Esophagus squamous epithelium (tissue), 5 donors: ENCODE data around the gene ZNF750. TPM values are rescaled to one million over a fixed set of nuclear protein-coding genes. Genes with fewer than 3 reads are reported as not detected.

Source experiments
- DNase-seq: peaks from one replicate; lab custom pipeline; 2025; lab: John Stamatoyannopoulos, UW
- H3K27ac ChIP-seq, 4 donors: fragments of 200-600 bp; sonication (generic); one replicate each; pipeline ENCODE4 v1.5.1; 2016 to 2019; ENCODE audit warnings: mild to moderate bottlenecking in 1 of 4
- H3K27me3 ChIP-seq, 4 donors: fragments of 200-600 bp; sonication (generic); 1 replicate in 3 of 4; 2 replicates in 1 of 4; pipeline versions ENCODE4 v1.5.1 to v1.6.0; 2017 to 2021; ENCODE audit warnings: antibody characterized with exemption in 1 of 4
- H3K36me3 ChIP-seq, 3 donors: fragments of 200-600 bp; sonication (generic); one replicate each; pipeline ENCODE4 v1.5.1; 2016 to 2019
- H3K4me1 ChIP-seq, 3 donors: fragments of 200-600 bp; sonication (generic); one replicate each; pipeline ENCODE4 v1.5.1; 2017 to 2019
- H3K4me3 ChIP-seq, 4 donors: fragments of 200-600 bp; sonication (generic); 1 replicate in 3 of 4; 2 replicates in 1 of 4; pipeline ENCODE4 v1.5.1; 2016 to 2019; ENCODE audit warnings: mild to moderate bottlenecking in 2 of 4, moderate library complexity in 1 of 4
- H3K9me3 ChIP-seq, 3 donors: fragments of 200-600 bp; sonication (generic); one replicate each; pipeline ENCODE4 v1.5.1; 2016 to 2019
- POLR2A ChIP-seq, 4 donors: fragments of 450-650 bp; IDR thresholded peaks; one replicate each; pipeline ENCODE4 v1.6.1; 2017; ENCODE audit warnings: antibody characterized with exemption in 4 of 4, mild to moderate bottlenecking in 4 of 4, moderate library complexity in 3 of 4
- WGBS, 2 donors: methylation state at CpG; one replicate each; pipeline ENCODE4 v1.1.5; 2018; 5-methylcytosine and 5-hydroxymethylcytosine counted together
- intact Hi-C: fragments of 100-400 bp; cut with DNase I; formaldehyde crosslinking; loops from one replicate; pipeline ENCODE4 v1.15.0; 2022
- total RNA-seq, 4 donors: library from RNA; depleted of rRNA; stranded (reverse); fragments of >200 nt; gene quantifications; one replicate each; pipeline ENCODE4 v1.1.0, GENCODE V29; 2016
- TF ChIP-seq, protein P1 (sequence below), 6 experiments: fragments of 450-650 bp in 4 of 6; fragments of 200-600 bp in 2 of 6; sonication (generic) in 2 of 6; IDR thresholded peaks; one replicate each; pipeline ENCODE4 v1.5.1; 2016 to 2019; ENCODE audit warnings: antibody characterized with exemption in 6 of 6, mild to moderate bottlenecking in 4 of 6, moderate library complexity in 4 of 6
- donor health status: DM: yes; HTN: yes; CAD: no.

Gene ZNF750
- total RNA-seq, 4 donors from 2014 or later, result 55.4 to 253 (median 96.8) TPM

DNA sequence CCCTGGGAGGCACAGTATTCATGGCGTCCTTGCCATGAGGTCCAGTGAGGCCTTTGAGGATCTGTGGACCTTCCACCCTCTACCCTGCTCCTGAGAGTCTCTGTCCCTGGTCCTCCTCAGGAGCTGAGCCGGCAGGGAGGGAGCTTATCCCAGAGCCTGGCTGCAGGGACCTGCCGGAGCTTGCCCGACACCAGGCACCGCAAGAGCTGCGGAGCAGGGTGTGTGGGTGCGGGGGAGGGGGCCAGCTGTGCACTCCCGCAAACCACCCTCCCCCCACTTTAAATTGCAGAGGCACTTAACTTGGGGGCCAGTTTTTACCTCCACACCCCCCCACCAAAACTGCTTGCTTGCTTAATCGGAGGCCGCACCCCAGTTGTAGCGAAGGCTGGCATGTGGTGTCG is 609 bp upstream of the ZNF750 start:
- Histone ChIP-seq H3K4me1 (peaks cover 3 to 50% (median 7%) of the 10 kb centered on the region in 3 donors), H3K27ac (peak overlapping the region; percentile 88 to 93 (median 90)), H3K27me3 (no peaks in the 10 kb centered on the region), H3K36me3 (peaks cover 0 to 5% (median 0%) of the 10 kb centered on the region in 3 donors), H3K9me3 (no peaks in the 10 kb centered on the region), H3K4me3 (peak overlapping the region; percentile 37 to 57 (median 51))
- TF ChIP-seq, protein P1, sequence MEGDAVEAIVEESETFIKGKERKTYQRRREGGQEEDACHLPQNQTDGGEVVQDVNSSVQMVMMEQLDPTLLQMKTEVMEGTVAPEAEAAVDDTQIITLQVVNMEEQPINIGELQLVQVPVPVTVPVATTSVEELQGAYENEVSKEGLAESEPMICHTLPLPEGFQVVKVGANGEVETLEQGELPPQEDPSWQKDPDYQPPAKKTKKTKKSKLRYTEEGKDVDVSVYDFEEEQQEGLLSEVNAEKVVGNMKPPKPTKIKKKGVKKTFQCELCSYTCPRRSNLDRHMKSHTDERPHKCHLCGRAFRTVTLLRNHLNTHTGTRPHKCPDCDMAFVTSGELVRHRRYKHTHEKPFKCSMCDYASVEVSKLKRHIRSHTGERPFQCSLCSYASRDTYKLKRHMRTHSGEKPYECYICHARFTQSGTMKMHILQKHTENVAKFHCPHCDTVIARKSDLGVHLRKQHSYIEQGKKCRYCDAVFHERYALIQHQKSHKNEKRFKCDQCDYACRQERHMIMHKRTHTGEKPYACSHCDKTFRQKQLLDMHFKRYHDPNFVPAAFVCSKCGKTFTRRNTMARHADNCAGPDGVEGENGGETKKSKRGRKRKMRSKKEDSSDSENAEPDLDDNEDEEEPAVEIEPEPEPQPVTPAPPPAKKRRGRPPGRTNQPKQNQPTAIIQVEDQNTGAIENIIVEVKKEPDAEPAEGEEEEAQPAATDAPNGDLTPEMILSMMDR (IDR thresholded peaks at IDR 0.05), result no peak
- peak in 1 of 4 donors; percentile 19 for TF ChIP-seq POLR2A (IDR thresholded peaks at IDR 0.05)
- DNase-seq, result no peak
- intact Hi-C loops, result no loop called here
- WGBS, 2 donors, result 67 to 81% methylated on average over 5 of the region's 12 CpGs

DNA sequence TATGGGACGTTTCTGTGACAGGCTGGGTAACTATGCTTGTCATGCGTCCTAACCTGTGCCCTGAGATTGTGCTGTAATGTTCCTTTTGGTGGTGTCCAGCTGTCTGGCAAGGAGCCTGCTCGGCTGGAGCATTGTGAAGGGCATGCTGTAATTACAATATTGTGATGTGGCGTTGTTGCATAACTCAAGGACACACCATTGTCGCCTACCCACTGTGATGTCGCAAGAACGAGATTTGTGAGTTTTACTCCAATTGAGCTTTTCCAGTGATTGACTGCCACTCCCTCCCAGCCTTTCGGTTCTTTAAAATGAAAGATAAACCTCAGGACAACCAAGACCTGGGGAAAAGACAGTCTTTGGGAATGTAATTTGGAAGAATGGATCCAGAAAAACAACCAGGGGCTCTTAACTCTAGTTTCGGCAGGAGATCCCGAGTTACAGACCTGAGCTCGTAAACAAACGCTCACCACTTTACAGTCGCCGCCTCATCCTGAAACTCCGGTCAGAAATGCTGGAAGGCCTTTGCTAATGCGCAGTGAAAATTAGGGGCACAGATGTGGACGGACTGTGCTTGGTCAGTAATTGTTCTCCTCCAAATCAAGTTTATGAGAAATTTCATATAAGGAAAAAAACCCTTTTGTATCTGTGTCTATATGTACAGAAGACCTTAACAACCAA is 1.3 kb downstream of the ZNF750 start:
- WGBS, 2 donors, result 68 to 69% methylated on average over 17 of the region's 17 CpGs
- Histone ChIP-seq H3K36me3 (peaks cover 0 to 24% (median 2%) of the 10 kb centered on the region in 3 donors), H3K9me3 (no peaks in the 10 kb centered on the region), H3K27ac (peak overlapping the region; percentile 88 to 93 (median 90)), H3K4me1 (peaks cover 3 to 56% (median 7%) of the 10 kb centered on the region in 3 donors), H3K27me3 (no peaks in the 10 kb centered on the region), H3K4me3 (peak overlapping the region; percentile 37 to 57 (median 51))
- TF ChIP-seq, protein P1 (IDR thresholded peaks at IDR 0.05), result no peak
- peak in 1 of 4 donors; percentile 20 for TF ChIP-seq POLR2A (IDR thresholded peaks at IDR 0.05)
- no peak for DNase-seq
- intact Hi-C loops, result loop anchor here (5.0 kb wide), 2 partner anchors 39 to 46 kb away; no protein-coding TSS in a partner anchor

DNA sequence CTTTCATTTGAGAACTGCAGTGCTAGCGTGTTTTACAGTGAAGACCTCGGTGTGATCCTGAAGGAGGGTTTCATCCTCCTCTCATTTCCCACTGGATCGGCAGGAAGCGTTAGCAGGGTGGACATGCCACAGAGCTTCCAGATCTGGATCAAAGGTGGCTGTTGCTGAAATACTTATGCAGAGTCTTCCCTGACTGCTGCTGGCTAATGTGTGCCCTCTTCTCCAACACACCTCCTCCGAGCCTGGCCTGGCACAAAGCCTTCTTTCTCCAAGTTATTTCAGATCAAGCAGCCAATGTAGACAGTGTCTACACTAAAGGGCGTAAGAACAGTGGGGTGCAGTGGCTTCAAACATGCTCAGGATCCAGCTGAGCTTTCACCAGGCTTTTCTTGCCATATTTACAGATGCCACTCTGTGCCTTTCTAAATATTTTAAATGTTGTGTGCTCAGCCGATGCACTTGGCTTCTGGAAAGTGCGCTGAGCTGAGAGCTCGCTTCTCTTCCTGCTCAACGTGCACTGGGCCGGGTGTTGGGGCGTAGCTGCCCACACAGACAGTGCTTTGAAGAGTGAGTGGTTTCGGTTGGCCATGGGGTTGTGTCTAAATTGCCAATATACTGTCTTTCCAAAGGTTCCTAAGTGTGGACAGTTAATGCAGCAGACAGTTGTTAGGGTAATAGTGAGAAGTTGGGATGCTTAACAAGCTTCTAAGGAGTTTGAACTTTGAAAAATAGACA is 2.1 kb downstream of the ZNF750 start:
- 59 to 82% methylated on average over 10 of the region's 13 CpGs for WGBS, 2 donors
- Histone ChIP-seq H3K36me3 (peaks cover 0 to 32% (median 10%) of the 10 kb centered on the region in 3 donors), H3K9me3 (no peaks in the 10 kb centered on the region), H3K4me1 (peaks cover 3 to 59% (median 7%) of the 10 kb centered on the region in 3 donors), H3K27ac (peak overlapping the region; percentile 88 to 93 (median 90)), H3K4me3 (peak overlapping the region; percentile 37 to 57 (median 51)), H3K27me3 (no peaks in the 10 kb centered on the region)
- DNase-seq, result no peak
- TF ChIP-seq, protein P1 (IDR thresholded peaks at IDR 0.05), result no peak
- no peak for TF ChIP-seq POLR2A (IDR thresholded peaks at IDR 0.05)
- intact Hi-C loops, result loop anchor here (5.0 kb wide), 2 partner anchors 40 to 45 kb away; no protein-coding TSS in a partner anchor

DNA sequence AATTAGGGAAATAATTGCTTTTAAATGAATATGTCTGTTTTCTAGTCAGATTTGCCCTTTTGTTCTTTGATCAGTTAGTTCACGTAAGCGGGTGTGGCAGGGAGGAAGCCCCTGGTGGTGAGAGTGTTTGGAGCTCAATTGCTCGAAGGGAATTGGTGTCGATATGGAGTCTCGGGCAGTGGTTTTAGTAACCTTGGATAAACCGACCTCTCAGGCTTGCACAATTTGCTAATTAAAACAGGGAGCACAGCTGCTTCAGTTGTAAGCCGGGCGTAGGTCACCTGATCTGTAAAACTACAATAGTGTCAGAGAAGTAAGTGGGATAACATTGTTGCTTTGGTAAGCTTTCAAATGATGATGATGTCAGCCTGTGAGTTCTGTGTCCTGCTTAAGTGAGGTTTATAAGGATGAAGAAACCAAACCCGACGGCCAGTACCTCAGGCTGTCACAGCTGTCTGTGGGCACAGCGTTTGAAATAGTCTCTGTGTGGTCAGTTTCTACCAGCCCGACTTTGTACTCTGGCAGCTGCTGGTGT is 2.9 kb downstream of the ZNF750 start:
- Histone ChIP-seq H3K27ac (peak overlapping the region; percentile 88 to 93 (median 90)), H3K36me3 (peaks cover 0 to 41% (median 10%) of the 10 kb centered on the region in 3 donors), H3K4me3 (peak overlapping the region; percentile 37 to 57 (median 51)), H3K9me3 (no peaks in the 10 kb centered on the region), H3K27me3 (no peaks in the 10 kb centered on the region), H3K4me1 (peaks cover 3 to 59% (median 7%) of the 10 kb centered on the region in 3 donors)
- WGBS, 2 donors, result 57 to 62% methylated on average over 12 of the region's 12 CpGs
- DNase-seq, result no peak
- no peak for TF ChIP-seq POLR2A (IDR thresholded peaks at IDR 0.05)
- TF ChIP-seq, protein P1 (IDR thresholded peaks at IDR 0.05), result peak in 3 of 6 experiments; percentile 11 to 53 (median 46)
- intact Hi-C loops, result loop anchor here (5.0 kb wide), 2 partner anchors 40 to 45 kb away; no protein-coding TSS in a partner anchor
